ENCODE measurements around the gene ZBTB20.

DNA sequence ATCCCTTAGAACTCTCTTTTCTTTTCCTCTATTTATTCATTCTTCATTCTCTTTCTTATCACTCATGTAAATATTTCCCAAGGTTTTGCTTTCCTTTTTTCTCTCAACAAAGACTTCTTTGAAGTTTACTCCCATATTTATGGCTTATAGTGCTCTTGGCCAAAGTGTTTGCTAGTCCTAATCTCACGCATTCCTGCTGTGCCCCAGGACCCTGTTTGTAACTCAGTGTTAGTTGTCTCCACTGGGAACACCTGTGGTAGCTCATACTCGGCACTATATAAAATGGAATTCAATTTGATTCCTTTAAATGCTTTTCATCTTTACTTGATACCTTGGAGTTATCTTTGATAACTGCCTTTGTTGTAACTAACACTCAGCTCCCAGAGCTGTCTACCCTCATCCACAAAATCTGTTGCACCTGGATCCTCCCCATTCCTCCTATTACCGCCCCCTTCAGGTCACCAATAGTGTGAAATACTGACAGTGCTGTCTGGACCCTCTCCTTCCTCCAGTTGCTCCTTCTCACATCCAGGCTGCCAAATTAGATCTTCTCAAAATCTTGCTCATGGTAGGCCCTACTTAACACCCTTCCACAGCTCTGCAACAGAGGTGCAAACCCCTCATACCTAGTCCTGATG is 776.4 kb downstream of the ZBTB20 start:
- TF ChIP-seq, protein P1, sequence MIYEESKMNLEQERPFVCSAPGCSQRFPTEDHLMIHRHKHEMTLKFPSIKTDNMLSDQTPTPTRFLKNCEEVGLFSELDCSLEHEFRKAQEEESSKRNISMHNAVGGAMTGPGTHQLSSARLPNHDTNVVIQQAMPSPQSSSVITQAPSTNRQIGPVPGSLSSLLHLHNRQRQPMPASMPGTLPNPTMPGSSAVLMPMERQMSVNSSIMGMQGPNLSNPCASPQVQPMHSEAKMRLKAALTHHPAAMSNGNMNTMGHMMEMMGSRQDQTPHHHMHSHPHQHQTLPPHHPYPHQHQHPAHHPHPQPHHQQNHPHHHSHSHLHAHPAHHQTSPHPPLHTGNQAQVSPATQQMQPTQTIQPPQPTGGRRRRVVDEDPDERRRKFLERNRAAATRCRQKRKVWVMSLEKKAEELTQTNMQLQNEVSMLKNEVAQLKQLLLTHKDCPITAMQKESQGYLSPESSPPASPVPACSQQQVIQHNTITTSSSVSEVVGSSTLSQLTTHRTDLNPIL (CRISPR knock-in tag; IDR thresholded peaks at IDR 0.05; ENCODE audit: low read depth), result no peak
- TF ChIP-seq ZFP30 (CRISPR knock-in tag; IDR thresholded peaks at IDR 0.05) (no peak), GLIS3 (CRISPR knock-in tag; IDR thresholded peaks at IDR 0.05) (no peak), ZFP3 (CRISPR knock-in tag; IDR thresholded peaks at IDR 0.05) (no peak), ZC3H10 (CRISPR knock-in tag; IDR thresholded peaks at IDR 0.05) (no peak), SNAI2 (CRISPR knock-in tag; IDR thresholded peaks at IDR 0.05) (no peak), OSR1 (CRISPR knock-in tag; IDR thresholded peaks at IDR 0.05) (no peak), RARB (CRISPR knock-in tag; IDR thresholded peaks at IDR 0.05) (no peak), TOX (CRISPR knock-in tag; IDR thresholded peaks at IDR 0.05; ENCODE audit: borderline replicate concordance) (no peak)
- TF ChIP-seq, protein P2, sequence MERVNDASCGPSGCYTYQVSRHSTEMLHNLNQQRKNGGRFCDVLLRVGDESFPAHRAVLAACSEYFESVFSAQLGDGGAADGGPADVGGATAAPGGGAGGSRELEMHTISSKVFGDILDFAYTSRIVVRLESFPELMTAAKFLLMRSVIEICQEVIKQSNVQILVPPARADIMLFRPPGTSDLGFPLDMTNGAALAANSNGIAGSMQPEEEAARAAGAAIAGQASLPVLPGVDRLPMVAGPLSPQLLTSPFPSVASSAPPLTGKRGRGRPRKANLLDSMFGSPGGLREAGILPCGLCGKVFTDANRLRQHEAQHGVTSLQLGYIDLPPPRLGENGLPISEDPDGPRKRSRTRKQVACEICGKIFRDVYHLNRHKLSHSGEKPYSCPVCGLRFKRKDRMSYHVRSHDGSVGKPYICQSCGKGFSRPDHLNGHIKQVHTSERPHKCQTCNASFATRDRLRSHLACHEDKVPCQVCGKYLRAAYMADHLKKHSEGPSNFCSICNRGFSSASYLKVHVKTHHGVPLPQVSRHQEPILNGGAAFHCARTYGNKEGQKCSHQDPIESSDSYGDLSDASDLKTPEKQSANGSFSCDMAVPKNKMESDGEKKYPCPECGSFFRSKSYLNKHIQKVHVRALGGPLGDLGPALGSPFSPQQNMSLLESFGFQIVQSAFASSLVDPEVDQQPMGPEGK (CRISPR knock-in tag; IDR thresholded peaks at IDR 0.05; ENCODE audit: borderline replicate concordance), result no peak
- TF ChIP-seq, protein P3, sequence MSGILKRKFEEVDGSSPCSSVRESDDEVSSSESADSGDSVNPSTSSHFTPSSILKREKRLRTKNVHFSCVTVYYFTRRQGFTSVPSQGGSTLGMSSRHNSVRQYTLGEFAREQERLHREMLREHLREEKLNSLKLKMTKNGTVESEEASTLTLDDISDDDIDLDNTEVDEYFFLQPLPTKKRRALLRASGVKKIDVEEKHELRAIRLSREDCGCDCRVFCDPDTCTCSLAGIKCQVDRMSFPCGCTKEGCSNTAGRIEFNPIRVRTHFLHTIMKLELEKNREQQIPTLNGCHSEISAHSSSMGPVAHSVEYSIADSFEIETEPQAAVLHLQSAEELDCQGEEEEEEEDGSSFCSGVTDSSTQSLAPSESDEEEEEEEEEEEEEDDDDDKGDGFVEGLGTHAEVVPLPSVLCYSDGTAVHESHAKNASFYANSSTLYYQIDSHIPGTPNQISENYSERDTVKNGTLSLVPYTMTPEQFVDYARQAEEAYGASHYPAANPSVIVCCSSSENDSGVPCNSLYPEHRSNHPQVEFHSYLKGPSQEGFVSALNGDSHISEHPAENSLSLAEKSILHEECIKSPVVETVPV (CRISPR knock-in tag; IDR thresholded peaks at IDR 0.05), result no peak
- TF ChIP-seq, protein P4, sequence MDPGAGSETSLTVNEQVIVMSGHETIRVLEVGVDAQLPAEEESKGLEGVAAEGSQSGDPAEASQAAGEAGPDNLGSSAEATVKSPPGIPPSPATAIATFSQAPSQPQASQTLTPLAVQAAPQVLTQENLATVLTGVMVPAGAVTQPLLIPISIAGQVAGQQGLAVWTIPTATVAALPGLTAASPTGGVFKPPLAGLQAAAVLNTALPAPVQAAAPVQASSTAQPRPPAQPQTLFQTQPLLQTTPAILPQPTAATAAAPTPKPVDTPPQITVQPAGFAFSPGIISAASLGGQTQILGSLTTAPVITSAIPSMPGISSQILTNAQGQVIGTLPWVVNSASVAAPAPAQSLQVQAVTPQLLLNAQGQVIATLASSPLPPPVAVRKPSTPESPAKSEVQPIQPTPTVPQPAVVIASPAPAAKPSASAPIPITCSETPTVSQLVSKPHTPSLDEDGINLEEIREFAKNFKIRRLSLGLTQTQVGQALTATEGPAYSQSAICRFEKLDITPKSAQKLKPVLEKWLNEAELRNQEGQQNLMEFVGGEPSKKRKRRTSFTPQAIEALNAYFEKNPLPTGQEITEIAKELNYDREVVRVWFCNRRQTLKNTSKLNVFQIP (CRISPR knock-in tag; IDR thresholded peaks at IDR 0.05; ENCODE audit: borderline replicate concordance, low read depth), result no peak

All from SK-N-SH treated with all-trans-retinoic acid at 6 μM for 48 hours (cell line).